Measurements from ENCODE around the gene ITM2C.

Gene ITM2C

DNA sequence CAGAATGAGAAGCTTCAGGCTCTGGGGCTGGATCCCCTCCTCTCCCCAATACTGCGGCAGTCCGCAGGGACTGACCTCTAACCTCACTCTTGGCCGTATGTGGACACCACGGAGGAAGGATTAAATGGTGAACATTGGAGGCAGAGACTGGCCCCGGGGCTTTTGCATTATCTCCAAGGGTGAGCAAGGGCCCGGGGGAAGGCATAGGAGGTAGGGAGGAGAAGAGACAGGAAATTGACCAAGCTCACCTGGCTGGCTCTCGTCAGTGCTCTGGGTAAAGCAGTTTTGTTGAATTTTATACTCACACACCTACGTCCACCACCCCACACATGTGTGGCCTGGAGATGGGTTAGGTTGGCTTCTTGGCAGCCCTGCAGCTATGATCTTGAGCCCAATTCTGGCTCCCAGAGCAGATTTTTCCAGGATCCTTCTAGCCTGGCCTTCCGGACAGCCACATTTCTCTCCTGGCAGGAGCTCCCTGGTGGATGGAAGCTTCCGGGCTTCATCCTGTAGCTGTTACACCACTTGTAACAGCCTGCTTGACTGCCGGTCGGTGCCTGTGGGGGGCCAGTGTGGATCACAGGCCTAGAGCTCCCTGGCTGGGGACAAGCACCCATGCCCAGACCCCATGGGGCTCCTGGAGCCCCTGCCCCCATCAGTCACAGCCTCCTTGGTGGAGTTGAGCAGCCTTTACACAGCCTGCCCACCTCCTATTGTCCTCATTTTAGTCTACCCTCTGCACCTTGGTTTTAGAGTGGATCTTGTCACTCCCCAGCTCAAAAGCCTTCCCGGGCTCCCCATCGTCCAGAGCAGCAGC is 7.6 kb downstream of the ITM2C start:
- no peak for FAIRE-seq

DNA sequence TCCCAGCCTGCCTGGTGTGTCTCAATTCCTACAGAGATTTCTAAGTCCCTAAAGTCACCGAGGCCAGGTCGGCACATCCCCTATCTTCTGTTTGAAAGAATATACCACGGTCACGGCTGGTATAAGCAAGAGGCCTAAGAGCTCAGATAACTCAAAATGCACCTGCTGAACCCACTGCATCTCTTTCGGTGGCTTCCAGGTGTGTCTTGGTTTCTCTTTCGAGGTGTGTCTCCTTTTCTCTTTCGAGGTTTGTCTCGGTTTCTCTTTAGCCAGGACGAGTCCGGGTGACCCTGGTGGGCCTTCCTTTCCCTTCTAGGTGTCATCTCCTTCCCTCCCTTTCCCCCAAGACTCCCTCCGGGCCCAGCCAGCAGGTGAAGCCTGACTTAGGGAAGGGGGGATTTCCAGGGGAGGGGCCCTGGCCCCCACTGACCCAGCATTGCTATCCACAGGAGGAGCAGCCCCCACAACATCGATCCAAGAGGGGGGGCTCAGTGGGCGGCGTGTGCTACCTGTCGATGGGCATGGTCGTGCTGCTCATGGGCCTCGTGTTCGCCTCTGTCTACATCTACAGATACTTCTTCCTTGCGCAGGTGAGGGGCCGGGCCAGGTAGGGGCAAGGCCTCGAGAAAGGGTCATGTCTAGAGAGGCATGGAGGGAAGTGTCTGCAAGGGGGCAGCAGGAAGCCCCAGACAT is 8.4 kb downstream of the ITM2C start:
- no peak for FAIRE-seq

More for the DNA sequence above, 7.6 kb downstream of the ITM2C start:
- no peak for DNase-seq (ENCODE audit: low spot score)

DNA sequence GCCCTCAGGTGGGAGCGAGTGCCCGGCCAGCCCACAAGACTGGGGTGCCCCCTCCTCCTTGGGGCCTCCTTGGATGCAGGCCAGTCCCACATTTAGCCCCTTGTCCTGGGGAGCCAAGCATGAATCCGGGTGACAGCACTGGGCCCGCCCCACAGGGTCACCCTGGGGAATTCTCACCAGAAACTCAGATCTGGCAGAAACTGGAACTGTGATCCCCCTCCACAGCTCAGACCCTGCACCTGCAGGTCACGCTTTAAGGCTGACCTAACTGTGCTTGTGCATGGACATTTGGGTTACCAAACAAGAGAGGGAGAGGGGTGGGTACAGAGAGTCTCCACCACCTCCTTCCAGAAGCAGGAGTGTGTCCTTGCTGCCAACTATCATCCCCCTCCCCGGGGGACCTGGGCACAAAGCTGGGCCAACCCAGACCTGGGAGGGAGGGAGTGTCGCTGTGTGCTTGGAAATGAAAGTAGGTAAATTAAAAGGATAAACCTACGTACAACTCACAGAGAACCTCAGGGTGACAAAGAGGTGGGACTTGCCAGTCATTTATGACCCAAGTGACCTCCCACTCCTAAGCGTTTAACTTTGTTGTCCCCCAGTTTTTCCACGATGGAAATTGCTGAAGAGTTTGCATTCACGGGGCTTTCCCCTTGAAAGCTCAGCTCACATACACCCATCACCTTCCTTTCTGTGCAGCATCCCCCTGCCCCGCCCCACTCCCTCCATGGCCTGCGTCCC is 9.1 kb downstream of the ITM2C start:
- no peak for DNase-seq (ENCODE audit: low spot score)
- FAIRE-seq, result no peak

More for the DNA sequence above, 8.4 kb downstream of the ITM2C start:
- DNase-seq (ENCODE audit: low spot score), result no peak

DNA sequence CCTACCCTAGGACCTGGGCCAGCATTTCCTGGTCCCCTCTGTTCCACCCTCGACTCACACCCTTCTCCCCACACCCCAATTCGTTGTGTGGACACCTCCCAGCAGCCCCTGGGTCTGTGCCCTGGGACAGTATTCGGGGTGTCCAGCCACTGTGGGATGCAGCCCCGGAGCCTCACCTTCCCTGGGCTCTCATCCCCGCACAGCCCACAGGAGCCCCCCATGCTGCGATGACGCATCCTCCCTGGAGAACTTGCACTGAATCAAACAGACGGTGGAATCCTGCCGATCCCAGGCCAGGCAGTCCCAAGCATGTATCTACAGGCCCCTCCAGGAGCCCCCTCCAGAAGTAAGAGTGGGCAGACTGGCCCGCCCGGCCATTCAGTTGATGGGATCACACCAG is 9.7 kb downstream of the ITM2C start:
- DNase-seq (ENCODE audit: low spot score), result no peak
- no peak for FAIRE-seq

DNA sequence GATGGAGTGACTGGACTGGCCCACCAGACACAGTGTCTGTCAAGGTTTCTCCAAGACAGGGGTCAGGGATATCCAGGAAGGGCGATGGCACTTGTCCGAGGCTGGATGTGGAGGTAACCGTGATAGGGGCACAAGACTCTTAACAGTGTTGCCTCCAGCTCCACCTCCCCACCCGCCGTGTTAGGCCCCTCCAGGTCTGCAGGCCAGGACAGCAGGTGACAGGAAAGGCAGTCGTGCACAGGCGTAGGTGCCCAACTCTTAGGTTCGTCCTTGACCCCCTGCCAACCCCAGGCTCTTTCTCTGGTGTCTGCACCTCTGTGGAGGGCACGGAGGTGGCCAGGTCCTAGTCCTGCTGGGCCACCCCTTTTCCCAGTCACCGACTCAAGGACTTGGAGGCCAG is 10.1 kb downstream of the ITM2C start:
- DNase-seq (ENCODE audit: low spot score) (no peak), FAIRE-seq (no peak)

DNA sequence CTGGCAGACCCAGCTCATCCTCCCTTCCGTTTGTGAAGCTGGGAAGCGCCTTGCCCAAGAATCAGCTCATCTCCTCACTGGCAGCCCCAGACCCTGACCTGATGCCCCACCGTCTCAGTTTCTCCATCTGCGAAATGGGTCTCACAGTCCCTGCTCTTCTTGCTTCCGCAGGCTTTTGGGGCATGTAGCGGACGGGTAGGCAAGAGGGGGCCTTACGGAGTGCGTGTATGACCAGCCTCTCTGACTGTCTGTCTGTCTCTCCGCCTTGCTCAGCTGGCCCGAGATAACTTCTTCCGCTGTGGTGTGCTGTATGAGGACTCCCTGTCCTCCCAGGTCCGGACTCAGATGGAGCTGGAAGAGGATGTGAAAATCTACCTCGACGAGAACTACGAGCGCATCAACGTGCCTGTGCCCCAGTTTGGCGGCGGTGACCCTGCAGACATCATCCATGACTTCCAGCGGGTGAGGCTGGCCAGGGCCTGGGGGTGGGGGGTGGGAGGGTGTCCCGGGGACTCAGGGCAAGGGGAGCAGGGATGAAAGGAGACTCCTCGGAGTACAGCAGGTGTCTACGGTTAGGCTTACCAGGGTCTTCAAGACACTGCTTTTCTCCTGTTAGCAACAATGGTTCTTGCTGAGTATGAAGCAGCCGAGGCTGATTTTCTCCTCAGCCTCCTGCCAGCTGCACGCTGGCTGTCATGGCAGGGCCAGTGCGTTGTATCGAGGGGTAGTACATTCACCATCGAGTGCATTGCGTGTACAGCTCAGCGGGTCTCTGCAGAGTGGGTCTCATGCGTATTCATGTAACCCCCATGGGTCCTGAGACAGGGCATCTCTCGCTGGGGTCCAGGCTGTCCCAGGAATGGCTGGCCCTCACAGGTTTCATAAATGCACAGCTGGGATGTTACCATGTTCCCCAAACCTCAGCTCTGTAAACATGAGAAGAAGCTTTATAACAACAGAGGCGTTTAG is 10.9 kb downstream of the ITM2C start:
- no peak for FAIRE-seq
- no peak for DNase-seq (ENCODE audit: low spot score)

DNA sequence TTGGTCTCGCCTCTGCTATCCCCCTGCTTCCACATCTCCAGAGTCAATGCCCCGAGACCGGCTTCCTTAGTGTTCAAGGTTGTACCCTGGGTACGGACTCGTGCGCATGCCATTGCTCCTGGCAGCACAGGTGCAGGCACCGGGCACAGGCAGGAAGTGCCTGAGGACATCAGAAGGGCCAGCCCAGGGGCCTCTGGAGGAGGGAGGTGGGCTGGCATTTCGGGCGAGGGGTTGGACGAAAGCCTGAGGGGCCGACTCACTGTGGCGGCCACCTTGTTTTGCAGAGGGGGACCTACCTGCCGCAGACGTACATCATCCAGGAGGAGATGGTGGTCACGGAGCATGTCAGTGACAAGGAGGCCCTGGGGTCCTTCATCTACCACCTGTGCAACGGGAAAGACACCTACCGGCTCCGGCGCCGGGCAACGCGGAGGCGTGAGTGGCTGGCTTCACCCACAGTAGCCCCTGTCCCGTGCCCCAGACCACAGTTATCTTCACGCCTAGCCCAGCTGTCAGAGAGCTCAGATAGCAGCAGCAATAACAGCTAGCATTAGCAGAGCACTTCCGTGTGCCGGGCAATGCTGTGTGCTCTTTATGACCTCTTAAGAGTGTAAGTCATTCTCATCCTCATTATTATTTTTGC is 12.5 kb downstream of the ITM2C start:
- FAIRE-seq, result no peak

DNA sequence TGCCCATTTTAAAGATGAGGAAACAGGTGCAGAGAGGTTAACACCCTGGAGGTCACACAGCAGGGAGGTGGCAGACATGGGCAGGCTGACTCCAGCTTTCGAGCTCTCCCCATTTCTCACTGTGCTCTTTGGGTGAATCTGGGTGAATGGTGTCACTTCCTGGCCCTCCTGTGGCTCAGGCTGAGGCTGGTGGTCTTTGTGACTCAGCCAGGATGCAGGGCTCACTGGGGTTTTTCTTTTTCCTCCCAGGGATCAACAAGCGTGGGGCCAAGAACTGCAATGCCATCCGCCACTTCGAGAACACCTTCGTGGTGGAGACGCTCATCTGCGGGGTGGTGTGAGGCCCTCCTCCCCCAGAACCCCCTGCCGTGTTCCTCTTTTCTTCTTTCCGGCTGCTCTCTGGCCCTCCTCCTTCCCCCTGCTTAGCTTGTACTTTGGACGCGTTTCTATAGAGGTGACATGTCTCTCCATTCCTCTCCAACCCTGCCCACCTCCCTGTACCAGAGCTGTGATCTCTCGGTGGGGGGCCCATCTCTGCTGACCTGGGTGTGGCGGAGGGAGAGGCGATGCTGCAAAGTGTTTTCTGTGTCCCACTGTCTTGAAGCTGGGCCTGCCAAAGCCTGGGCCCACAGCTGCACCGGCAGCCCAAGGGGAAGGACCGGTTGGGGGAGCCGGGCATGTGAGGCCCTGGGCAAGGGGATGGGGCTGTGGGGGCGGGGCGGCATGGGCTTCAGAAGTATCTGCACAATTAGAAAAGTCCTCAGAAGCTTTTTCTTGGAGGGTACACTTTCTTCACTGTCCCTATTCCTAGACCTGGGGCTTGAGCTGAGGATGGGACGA is 13.2 kb downstream of the ITM2C start:
- FAIRE-seq (no peak), DNase-seq (ENCODE audit: low spot score) (no peak)

More for the DNA sequence above, 12.5 kb downstream of the ITM2C start:
- no peak for DNase-seq (ENCODE audit: low spot score)

DNA sequence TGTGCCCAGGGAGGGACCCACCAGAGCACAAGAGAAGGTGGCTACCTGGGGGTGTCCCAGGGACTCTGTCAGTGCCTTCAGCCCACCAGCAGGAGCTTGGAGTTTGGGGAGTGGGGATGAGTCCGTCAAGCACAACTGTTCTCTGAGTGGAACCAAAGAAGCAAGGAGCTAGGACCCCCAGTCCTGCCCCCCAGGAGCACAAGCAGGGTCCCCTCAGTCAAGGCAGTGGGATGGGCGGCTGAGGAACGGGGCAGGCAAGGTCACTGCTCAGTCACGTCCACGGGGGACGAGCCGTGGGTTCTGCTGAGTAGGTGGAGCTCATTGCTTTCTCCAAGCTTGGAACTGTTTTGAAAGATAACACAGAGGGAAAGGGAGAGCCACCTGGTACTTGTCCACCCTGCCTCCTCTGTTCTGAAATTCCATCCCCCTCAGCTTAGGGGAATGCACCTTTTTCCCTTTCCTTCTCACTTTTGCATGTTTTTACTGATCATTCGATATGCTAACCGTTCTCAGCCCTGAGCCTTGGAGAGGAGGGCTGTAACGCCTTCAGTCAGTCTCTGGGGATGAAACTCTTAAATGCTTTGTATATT is 14.0 kb downstream of the ITM2C start:
- FAIRE-seq (no peak), DNase-seq (ENCODE audit: low spot score) (no peak)

DNA sequence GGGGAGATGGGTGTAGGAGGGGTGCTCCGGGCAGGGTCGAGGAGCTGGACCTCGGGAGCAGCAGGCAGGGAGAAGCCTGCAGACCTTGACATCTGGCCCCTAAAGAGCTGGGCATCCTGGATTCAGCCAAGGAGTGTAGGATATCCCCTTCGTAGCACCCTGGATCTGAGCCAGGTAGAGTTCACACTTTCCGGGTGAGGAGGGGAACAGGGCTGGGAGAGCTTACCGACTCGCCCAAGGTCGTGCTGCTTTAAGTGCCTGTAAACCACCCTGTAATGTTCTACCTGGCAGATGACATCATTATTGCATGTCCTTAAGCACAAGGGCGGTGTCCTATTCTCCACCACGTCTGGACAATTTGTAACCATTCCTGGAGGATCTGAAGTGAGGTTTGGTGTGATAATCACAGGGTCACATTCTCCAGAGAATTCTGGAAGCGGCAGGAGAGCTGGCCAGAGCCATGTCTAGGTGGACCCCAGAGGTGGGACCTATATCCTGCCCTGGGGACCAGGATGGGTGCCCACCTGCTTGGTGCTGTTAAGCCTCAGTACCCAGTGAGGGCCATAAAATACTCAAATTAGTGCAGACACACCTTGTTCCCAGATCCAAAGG is 14.6 kb downstream of the ITM2C start:
- DNase-seq (ENCODE audit: low spot score) (no peak), FAIRE-seq (no peak)

DNA sequence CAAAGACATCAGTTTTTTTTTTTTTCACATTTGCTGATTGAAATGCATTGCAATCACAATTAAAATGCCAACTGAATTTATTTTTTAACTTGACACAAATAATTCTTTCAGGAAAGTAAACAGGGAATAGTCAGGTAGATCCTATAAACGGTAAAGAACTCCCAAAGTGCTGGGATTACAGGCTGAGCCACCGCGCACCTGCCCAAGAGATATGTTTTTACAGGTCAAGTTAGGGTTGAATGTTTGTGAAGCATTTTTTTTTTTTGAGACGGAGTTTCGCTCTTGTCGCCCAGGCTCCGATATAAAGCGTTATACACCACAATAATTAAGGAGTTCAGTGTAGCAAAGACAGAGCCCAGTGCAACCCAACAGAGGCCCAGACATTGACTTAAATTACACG is 15.1 kb downstream of the ITM2C start:
- no peak for FAIRE-seq
- DNase-seq (ENCODE audit: low spot score), result no peak

DNA sequence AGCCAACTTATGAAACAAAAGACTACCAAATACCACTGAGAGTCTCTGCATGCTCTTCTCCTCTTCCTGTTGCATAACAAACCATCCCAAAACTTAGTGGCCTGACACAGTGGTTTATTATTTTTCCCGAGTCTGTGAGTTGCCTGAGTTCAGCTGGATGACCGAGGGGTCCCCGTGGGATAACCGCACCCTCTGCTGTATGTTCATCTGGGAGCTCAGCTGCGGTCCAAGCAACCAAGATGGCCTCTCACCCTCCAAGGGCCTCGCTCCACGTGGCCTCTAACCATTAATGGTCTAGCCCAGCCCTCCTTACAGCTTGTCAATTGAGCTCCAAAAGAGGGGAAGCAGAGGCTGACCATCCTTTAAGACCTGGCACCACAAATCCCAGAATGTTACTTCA is 17.1 kb downstream of the ITM2C start:
- DNase-seq (ENCODE audit: low spot score) (no peak), FAIRE-seq (no peak)

DNA sequence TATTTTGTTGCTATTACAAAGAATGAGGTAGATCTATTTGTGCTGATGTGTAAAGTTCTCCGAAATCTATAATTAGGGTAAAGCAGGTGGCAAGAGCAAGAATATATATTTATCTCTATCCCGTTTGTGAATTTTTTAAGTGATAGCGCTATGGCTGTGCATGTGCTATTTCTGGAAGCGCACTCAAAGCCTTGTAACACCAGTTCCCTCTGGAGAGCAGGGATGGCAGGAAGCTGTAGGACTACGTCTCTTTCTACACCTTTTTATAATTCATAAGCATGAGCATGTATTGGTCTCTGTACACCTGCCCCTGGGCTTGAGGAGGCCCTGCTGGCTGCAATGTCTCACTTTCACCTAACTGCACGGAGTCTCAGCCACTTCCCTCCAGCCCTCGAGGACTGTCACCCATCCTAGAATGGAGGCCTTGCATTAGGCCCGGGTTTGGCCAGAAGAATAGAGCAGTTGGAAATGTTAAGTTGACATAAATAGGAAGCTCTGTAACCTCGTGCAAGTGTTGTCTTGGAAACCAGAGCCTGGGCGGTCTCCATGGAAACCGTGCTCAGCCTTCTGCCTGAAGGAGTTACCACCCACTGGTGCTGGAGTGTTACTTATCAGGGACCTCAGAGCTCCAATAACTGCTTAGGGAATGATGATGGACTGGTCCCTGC is 20.9 kb downstream of the ITM2C start:
- no peak for DNase-seq (ENCODE audit: low spot score)
- FAIRE-seq, result no peak

DNA sequence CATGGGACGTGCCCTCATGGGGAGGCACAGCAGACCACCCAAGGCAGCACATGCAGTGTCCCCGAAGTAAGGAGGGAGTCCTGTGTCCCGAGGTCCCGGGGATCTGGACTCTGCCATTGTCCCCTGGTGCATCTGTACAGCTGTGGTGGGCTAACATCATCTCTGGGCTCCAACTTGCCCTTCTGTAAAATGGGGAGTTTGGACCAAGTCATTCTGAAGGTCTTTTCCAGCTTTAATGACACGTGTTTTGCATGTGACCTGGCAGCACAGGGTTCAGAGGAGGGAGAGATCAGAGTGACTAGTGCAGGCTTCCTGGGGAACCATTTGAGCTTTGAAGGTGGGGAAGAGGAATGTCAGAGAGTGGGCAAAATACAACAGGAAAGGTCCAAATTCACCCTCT is 21.5 kb downstream of the ITM2C start:
- DNase-seq (ENCODE audit: low spot score), result no peak
- FAIRE-seq, result no peak

DNA sequence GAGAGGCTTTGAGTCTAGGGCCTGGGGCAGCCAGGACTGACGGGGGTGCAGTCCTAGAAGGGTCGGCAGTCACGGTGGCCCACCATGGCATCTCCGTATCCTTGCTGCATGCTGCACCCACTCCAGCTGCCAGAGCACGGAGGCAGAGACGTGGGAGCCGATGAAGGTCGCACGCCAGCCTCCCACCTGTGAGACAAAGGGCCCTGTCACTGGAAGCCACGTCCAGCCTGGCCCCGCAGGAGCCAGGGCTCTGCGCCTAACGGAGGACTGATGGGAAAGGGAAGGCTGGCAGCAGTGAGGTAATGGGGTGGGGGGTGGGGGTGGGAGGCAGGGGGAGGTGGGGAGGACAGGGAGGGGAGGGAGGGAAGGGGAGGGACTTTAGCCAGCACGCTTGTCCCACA is 21.9 kb downstream of the ITM2C start:
- no peak for FAIRE-seq
- DNase-seq (ENCODE audit: low spot score), result no peak

DNA sequence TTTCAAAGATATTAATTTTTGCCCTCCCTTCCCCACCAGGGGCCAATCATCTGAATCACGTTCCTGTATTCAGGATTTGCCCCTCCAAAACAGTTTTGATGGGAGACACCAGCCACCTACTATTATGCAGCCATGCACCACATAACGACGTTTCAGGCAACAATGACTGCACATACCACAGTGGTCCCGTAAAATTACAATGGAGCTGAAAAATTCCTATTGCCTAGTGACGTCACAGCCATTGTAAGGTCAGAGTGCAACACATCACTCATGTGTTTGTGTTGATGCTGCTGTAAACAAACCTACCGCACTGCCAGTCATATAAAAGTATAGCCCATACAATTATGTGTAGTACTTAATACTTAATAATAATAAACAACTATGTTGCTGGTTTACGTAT is 22.6 kb downstream of the ITM2C start:
- DNase-seq (ENCODE audit: low spot score), result no peak
- FAIRE-seq, result no peak

DNA sequence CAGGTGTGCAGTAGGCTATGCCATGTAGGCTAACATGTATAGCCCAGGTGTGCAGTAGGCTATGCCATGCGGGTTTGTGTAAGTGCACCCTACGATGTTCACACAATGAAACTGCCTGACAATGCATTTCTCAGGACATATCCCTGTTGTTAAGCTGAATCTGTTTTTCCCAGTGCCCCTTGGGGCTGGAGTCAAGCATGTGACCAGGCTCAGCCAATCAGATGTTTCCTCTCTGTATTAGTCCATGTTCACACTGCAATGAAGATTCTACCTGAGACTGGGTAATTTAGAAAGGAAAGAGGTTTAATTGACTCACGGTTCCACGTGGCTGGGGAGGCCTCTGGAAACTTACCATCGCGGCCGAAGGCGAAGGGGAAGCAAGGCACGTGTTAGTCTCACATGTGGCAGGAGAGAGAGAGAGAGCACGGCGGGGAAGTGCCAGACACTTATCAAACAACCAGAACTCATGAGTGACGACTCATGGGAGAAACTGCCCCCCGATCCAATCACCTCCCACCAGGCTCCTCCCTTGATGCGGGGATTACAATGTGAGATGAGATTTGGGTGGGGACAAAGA is 24.2 kb downstream of the ITM2C start:
- DNase-seq (ENCODE audit: low spot score), result no peak
- FAIRE-seq, result no peak
